HepG2 (cell line): Measurements from ENCODE around the gene PRRG3.

Experiments
- CREB1 ChIP-seq, 2 experiments: fragments of 450-650 bp in 1 of 2; IDR thresholded peaks; 2 replicates each; pipeline ENCODE4 v1.6.1; 2016 to 2017; ENCODE audit warnings: control low read depth in 1 of 2, mild to moderate bottlenecking in 1 of 2, missing compliant biosample characterization in 1 of 2, missing genetic modification characterization in 1 of 2
- CREM ChIP-seq, 2 experiments: sonication (generic) in 1 of 2; formaldehyde crosslinking in 1 of 2; IDR thresholded peaks; 2 replicates each; pipeline versions ENCODE4 v1.4.0 to v1.6.1; 2016 to 2020; ENCODE audit warnings: antibody characterized with exemption in 1 of 2, mild to moderate bottlenecking in 1 of 2, missing genetic modification reagents in 1 of 2
- EEA1 ChIP-seq: sonication (generic); formaldehyde crosslinking; IDR thresholded peaks from 2 replicates; pipeline ENCODE4 v1.5.1; 2020; ENCODE audit warnings: mild to moderate bottlenecking, missing genetic modification reagents, borderline replicate concordance
- ELF4 ChIP-seq: sonication (generic); formaldehyde crosslinking; IDR thresholded peaks from 2 replicates; pipeline ENCODE4 v1.5.0; 2020; ENCODE audit warnings: missing genetic modification reagents, mild to moderate bottlenecking, moderate library complexity, borderline replicate concordance
- GLMP ChIP-seq: sonication (generic); formaldehyde crosslinking; IDR thresholded peaks from 2 replicates; pipeline ENCODE4 v1.9.0; 2021; ENCODE audit warnings: missing genetic modification reagents, mild to moderate bottlenecking, borderline replicate concordance
- HMGXB4 ChIP-seq, 2 experiments: sonication (generic) in 1 of 2; formaldehyde crosslinking in 1 of 2; IDR thresholded peaks; 2 replicates each; pipeline versions ENCODE4 v1.4.0 to v1.6.1; 2018 to 2020; ENCODE audit warnings: missing genetic modification reagents in 2 of 2, borderline replicate concordance in 1 of 2, low read depth in 1 of 2, mild to moderate bottlenecking in 1 of 2, missing biosample characterization in 1 of 2
- MAX ChIP-seq: IDR thresholded peaks from 2 replicates; pipeline ENCODE4 v1.6.1; 2012; ENCODE audit warnings: inconsistent platforms
- MTF1 ChIP-seq: sonication (generic); formaldehyde crosslinking; IDR thresholded peaks from 2 replicates; pipeline ENCODE4 v1.5.0; 2020; ENCODE audit warnings: missing genetic modification reagents
- SP2 ChIP-seq: sonication (generic); formaldehyde crosslinking; IDR thresholded peaks from 2 replicates; pipeline ENCODE4 v1.5.1; 2020; ENCODE audit warnings: mild to moderate bottlenecking, missing genetic modification reagents
- U2AF1 ChIP-seq: fragments of 200-400 bp; formaldehyde crosslinking; optimal IDR thresholded peaks from 2 replicates; pipeline ENCODE3; 2017; ENCODE audit warnings: mild to moderate bottlenecking, low read depth, low read length
- TF ChIP-seq, protein P1 (sequence below): sonication (generic); formaldehyde crosslinking; conservative IDR thresholded peaks from 2 replicates; pipeline ENCODE4 v1.4.0; 2020; ENCODE audit warnings: missing genetic modification reagents
- TF ChIP-seq, protein P2 (sequence below): sonication (generic); formaldehyde crosslinking; conservative IDR thresholded peaks from 2 replicates; pipeline ENCODE4 v1.8.1; 2023; ENCODE audit warnings: missing genetic modification reagents
- TF ChIP-seq, protein P3 (sequence below): sonication (generic); formaldehyde crosslinking; IDR thresholded peaks from 2 replicates; pipeline ENCODE4 v1.5.0; 2020; ENCODE audit warnings: mild to moderate bottlenecking, missing genetic modification reagents, moderate library complexity

- TF ChIP-seq EEA1 (CRISPR knock-in tag) (no peak), CREB1 (IDR thresholded peaks at IDR 0.05) (no peak), CREB1 (CRISPR knock-in tag; IDR thresholded peaks at IDR 0.05) (no peak), MTF1 (CRISPR knock-in tag) (no peak), ELF4 (no peak), SP2 (no peak), HMGXB4 (CRISPR knock-in tag; IDR thresholded peaks at IDR 0.05; ENCODE audit: borderline replicate concordance in 1 of 2, low read depth in 1 of 2) (no peak), U2AF1 (no peak), CREM (IDR thresholded peaks at IDR 0.05) (no peak), CREM (CRISPR knock-in tag; IDR thresholded peaks at IDR 0.05) (no peak), MAX (no peak), GLMP (CRISPR knock-in tag) (no peak)
- TF ChIP-seq, protein P1, sequence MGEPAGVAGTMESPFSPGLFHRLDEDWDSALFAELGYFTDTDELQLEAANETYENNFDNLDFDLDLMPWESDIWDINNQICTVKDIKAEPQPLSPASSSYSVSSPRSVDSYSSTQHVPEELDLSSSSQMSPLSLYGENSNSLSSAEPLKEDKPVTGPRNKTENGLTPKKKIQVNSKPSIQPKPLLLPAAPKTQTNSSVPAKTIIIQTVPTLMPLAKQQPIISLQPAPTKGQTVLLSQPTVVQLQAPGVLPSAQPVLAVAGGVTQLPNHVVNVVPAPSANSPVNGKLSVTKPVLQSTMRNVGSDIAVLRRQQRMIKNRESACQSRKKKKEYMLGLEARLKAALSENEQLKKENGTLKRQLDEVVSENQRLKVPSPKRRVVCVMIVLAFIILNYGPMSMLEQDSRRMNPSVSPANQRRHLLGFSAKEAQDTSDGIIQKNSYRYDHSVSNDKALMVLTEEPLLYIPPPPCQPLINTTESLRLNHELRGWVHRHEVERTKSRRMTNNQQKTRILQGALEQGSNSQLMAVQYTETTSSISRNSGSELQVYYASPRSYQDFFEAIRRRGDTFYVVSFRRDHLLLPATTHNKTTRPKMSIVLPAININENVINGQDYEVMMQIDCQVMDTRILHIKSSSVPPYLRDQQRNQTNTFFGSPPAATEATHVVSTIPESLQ (CRISPR knock-in tag) = no peak
- TF ChIP-seq, protein P2, sequence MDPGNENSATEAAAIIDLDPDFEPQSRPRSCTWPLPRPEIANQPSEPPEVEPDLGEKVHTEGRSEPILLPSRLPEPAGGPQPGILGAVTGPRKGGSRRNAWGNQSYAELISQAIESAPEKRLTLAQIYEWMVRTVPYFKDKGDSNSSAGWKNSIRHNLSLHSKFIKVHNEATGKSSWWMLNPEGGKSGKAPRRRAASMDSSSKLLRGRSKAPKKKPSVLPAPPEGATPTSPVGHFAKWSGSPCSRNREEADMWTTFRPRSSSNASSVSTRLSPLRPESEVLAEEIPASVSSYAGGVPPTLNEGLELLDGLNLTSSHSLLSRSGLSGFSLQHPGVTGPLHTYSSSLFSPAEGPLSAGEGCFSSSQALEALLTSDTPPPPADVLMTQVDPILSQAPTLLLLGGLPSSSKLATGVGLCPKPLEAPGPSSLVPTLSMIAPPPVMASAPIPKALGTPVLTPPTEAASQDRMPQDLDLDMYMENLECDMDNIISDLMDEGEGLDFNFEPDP = no peak
- TF ChIP-seq, protein P3, sequence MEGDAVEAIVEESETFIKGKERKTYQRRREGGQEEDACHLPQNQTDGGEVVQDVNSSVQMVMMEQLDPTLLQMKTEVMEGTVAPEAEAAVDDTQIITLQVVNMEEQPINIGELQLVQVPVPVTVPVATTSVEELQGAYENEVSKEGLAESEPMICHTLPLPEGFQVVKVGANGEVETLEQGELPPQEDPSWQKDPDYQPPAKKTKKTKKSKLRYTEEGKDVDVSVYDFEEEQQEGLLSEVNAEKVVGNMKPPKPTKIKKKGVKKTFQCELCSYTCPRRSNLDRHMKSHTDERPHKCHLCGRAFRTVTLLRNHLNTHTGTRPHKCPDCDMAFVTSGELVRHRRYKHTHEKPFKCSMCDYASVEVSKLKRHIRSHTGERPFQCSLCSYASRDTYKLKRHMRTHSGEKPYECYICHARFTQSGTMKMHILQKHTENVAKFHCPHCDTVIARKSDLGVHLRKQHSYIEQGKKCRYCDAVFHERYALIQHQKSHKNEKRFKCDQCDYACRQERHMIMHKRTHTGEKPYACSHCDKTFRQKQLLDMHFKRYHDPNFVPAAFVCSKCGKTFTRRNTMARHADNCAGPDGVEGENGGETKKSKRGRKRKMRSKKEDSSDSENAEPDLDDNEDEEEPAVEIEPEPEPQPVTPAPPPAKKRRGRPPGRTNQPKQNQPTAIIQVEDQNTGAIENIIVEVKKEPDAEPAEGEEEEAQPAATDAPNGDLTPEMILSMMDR (CRISPR knock-in tag) = no peak
Measured at GRCh38 chrX:151754641-151755215, 59.5 kb downstream of the PRRG3 start.
